GM18861 (cell line): ENCODE data around the gene ABCC9.

Experiments
- ATAC-seq: cut with Tn5 transposase; IDR thresholded peaks from one replicate; pipeline ENCODE4 v1.9.1; 2021; ENCODE audit not compliant: unreplicated experiment

Gene ABCC9

GRCh38 chr12:21881965-21882364 is 59.3 kb downstream of the ABCC9 start:
- ATAC-seq: no peak

DNA sequence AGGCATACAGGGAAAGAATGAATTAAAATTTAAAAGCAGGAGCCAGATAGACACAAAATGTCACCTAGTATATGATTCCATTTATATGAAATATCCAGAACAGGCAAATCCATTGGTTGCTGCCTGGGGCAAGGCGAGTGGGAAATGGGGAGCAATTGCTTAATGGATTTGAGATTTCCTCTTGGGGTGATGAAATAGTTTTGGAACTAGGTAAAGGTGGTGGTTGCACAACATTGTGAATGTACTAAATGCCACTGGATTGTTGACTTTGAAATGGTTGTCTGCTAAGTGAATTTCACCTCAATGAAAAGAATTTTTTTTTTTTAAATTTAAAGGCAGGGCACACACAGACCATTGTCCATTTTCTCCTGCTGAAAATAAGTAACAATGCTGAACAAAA is 61.9 kb downstream of the ABCC9 start:
- no peak for ATAC-seq

- ATAC-seq: no peak
Measured at GRCh38 chr12:21877293-21877982, 63.8 kb downstream of the ABCC9 start.

DNA sequence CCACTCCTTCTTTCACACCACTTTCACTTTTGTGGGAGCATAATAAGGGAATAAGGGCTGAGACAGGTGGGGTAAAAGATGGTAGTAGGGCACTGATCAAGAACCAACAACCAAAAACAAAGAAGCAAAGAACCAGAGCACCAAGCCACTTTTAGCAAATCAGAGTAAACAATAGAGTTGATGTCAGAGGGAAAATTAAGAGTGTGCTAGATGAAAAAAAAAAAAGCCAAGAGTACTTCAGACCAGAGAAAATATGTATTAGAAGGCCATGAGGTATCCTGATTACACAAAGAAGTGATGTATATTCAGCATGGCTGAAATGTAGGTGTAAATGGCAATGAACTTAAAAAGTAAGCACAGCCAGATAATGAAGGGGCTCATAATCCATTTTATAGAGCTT is 75.4 kb downstream of the ABCC9 start:
- no peak for ATAC-seq

GRCh38 chr12:21860534-21860933 is 80.7 kb downstream of the ABCC9 start:
- ATAC-seq: no peak

DNA sequence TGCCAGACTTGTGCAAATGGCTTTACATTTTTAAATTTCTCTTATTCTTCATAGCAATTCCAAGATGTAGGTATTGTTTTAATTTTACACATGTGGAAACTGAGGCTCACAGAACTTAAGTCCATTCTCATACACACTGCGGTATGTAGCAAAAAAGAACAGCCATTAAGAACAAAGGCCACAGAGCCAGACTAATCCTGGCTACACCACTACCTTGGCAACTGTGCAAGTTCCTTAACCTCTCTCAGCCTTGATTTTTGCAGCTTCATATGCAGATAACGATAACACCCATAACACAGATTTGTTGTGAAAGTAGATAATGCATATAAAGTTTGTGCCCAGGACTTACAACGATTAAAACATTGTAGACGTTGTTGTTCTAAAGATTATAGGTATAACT is 81.1 kb downstream of the ABCC9 start:
- ATAC-seq: no peak

DNA sequence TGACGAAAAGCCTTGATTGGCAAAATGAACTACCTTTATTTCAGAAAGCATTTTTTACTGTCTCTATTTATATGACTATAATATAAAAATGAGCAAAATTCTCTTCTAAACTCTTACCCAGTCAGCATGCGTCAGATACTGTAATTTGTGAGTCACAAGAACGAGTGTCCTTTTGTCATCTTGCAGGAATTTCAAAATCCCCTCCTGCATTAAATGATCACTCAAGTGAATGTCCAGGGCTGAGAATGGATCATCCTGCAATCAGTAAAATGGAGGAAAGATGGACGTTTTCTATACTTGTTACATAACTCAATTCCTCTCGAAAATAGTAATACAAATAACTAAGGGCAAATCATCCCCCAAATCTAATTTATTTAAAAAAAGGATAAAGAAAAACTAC is 89.0 kb downstream of the ABCC9 start:
- ATAC-seq: no peak

GRCh38 chr12:21851151-21851550 is 90.1 kb downstream of the ABCC9 start:
- ATAC-seq: no peak

GRCh38 chr12:21850419-21850818 is 90.8 kb downstream of the ABCC9 start:
- ATAC-seq: no peak

GRCh38 chr12:21849878-21850277 is 91.3 kb downstream of the ABCC9 start:
- ATAC-seq: no peak

- no peak for ATAC-seq
Measured at GRCh38 chr12:21848192-21848591, 93.0 kb downstream of the ABCC9 start.

- ATAC-seq: no peak
Measured at GRCh38 chr12:21843795-21844194, 97.4 kb downstream of the ABCC9 start.

- no peak for ATAC-seq
Measured at GRCh38 chr12:21839776-21840175, 101.5 kb downstream of the ABCC9 start.

- ATAC-seq: no peak
Measured at GRCh38 chr12:21837847-21838246, 103.4 kb downstream of the ABCC9 start.

GRCh38 chr12:21831791-21832344 is 109.4 kb downstream of the ABCC9 start:
- no peak for ATAC-seq

GRCh38 chr12:21828779-21829178 is 112.4 kb downstream of the ABCC9 start:
- no peak for ATAC-seq

- ATAC-seq: no peak
Measured at GRCh38 chr12:21828136-21828775, 113.0 kb downstream of the ABCC9 start.

DNA sequence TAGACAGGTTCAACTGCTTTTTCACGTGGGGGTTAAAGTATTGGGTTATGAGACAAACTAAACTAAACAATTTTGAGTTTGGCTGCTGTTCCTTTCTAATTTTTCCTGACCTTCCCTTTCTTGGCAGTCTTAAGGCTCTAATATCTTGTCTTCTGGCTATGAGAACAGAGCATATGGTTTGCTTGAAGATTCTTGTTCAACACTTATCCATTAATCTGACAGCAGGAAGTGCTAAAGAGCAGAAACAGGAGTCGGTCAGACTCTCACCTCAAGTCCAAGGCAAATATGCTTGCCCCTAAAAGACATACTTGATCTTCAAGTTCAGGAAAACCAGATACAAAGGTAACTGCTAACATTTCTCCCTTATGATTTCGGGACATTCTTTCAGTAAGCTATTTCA is 114.1 kb downstream of the ABCC9 start:
- no peak for ATAC-seq

GRCh38 chr12:21826618-21826910 is 114.7 kb downstream of the ABCC9 start:
- no peak for ATAC-seq

GRCh38 chr12:21825886-21826617 is 115.2 kb downstream of the ABCC9 start:
- ATAC-seq: no peak

GRCh38 chr12:21823581-21823980 is 117.6 kb downstream of the ABCC9 start:
- ATAC-seq: no peak

GRCh38 chr12:21819678-21820077 is 121.5 kb downstream of the ABCC9 start:
- ATAC-seq: no peak
